Measurements from ENCODE around the gene PAK6.

PAK6 gene

GRCh38 chr15:40222131-40222530 is 16.7 kb upstream of the PAK6 start:
- TF ChIP-seq SIN3A (IDR thresholded peaks at IDR 0.05; ENCODE audit: borderline replicate concordance, insufficient read depth, low read length): no peak
- no peak for TF ChIP-seq FOXP2 (optimal IDR thresholded peaks at IDR 0.05; ENCODE audit: borderline replicate concordance, extremely low read depth, extremely low read length, insufficient read depth)
- TF ChIP-seq REST (IDR thresholded peaks at IDR 0.05; ENCODE audit: insufficient read depth in 1 of 2, low read depth in 2 of 2, low read length in 2 of 2): no peak
- no peak for TF ChIP-seq TAF1 (IDR thresholded peaks at IDR 0.05; ENCODE audit: borderline replicate concordance, insufficient read depth, low read length)
- TF ChIP-seq POLR2AphosphoS5 (IDR thresholded peaks at IDR 0.05; ENCODE audit: low read depth, low read length): no peak

GRCh38 chr15:40226736-40227135 is 12.1 kb upstream of the PAK6 start:
- TF ChIP-seq SIN3A (IDR thresholded peaks at IDR 0.05; ENCODE audit: borderline replicate concordance, insufficient read depth, low read length) (no peak), FOXP2 (optimal IDR thresholded peaks at IDR 0.05; ENCODE audit: borderline replicate concordance, extremely low read depth, extremely low read length, insufficient read depth) (no peak), TAF1 (IDR thresholded peaks at IDR 0.05; ENCODE audit: borderline replicate concordance, insufficient read depth, low read length) (no peak)

- TF ChIP-seq FOXP2 (optimal IDR thresholded peaks at IDR 0.05; ENCODE audit: borderline replicate concordance, extremely low read depth, extremely low read length, insufficient read depth) (no peak), SIN3A (IDR thresholded peaks at IDR 0.05; ENCODE audit: borderline replicate concordance, insufficient read depth, low read length) (no peak), POLR2AphosphoS5 (IDR thresholded peaks at IDR 0.05; ENCODE audit: low read depth, low read length) (no peak), REST (IDR thresholded peaks at IDR 0.05; ENCODE audit: insufficient read depth in 1 of 2, low read depth in 2 of 2, low read length in 2 of 2) (no peak), TAF1 (IDR thresholded peaks at IDR 0.05; ENCODE audit: borderline replicate concordance, insufficient read depth, low read length) (no peak)
Measured at GRCh38 chr15:40229316-40229715, 9.5 kb upstream of the PAK6 start.

- no peak for TF ChIP-seq REST (IDR thresholded peaks at IDR 0.05; ENCODE audit: insufficient read depth in 1 of 2, low read depth in 2 of 2, low read length in 2 of 2)
- no peak for TF ChIP-seq POLR2AphosphoS5 (IDR thresholded peaks at IDR 0.05; ENCODE audit: low read depth, low read length)
- TF ChIP-seq TAF1 (IDR thresholded peaks at IDR 0.05; ENCODE audit: borderline replicate concordance, insufficient read depth, low read length): no peak
- TF ChIP-seq FOXP2 (optimal IDR thresholded peaks at IDR 0.05; ENCODE audit: borderline replicate concordance, extremely low read depth, extremely low read length, insufficient read depth): no peak
- no peak for TF ChIP-seq SIN3A (IDR thresholded peaks at IDR 0.05; ENCODE audit: borderline replicate concordance, insufficient read depth, low read length)
Measured at GRCh38 chr15:40229956-40230355, 8.9 kb upstream of the PAK6 start.

- no peak for TF ChIP-seq REST (IDR thresholded peaks at IDR 0.05; ENCODE audit: insufficient read depth in 1 of 2, low read depth in 2 of 2, low read length in 2 of 2)
- TF ChIP-seq POLR2AphosphoS5 (IDR thresholded peaks at IDR 0.05; ENCODE audit: low read depth, low read length): no peak
- TF ChIP-seq SIN3A (IDR thresholded peaks at IDR 0.05; ENCODE audit: borderline replicate concordance, insufficient read depth, low read length): no peak
- no peak for TF ChIP-seq FOXP2 (optimal IDR thresholded peaks at IDR 0.05; ENCODE audit: borderline replicate concordance, extremely low read depth, extremely low read length, insufficient read depth)
- TF ChIP-seq TAF1 (IDR thresholded peaks at IDR 0.05; ENCODE audit: borderline replicate concordance, insufficient read depth, low read length): no peak
Measured at GRCh38 chr15:40232625-40233070, 6.2 kb upstream of the PAK6 start.

Measured in PFSK-1 (cell line).